H1 (cell line): ENCODE results near the gene LCE5A. TPM values are rescaled to one million over a fixed set of nuclear protein-coding genes. Genes with fewer than 3 reads are reported as not detected.

Experiments used
- SIX5 ChIP-seq: IDR thresholded peaks from 2 replicates; pipeline ENCODE4 v1.6.1; 2011; ENCODE audit warnings: mild to moderate bottlenecking, low read depth, low read length
- SUZ12 ChIP-seq: fragments of 200-600 bp; sonication (generic); IDR thresholded peaks from 2 replicates; pipeline ENCODE4 v1.6.1; 2012; ENCODE audit warnings: mild to moderate bottlenecking, inconsistent platforms, low read length, moderate library complexity, mixed read lengths
- TAF7 ChIP-seq: optimal IDR thresholded peaks from 2 replicates; pipeline ENCODE3; 2011; ENCODE audit warnings: low read depth, mild to moderate bottlenecking, inconsistent platforms, low read length, moderate library complexity, borderline replicate concordance
- polyA plus RNA-seq, 7 experiments: library from polyadenylated mRNA; depleted of rRNA in 3 of 7; stranded (reverse) in 5 of 7; unstranded in 2 of 7; fragments of >200 nt in 5 of 7; fragments of 200-250 nt in 2 of 7; gene quantifications; 1 replicate in 5 of 7; 2 replicates in 1 of 7; 4 replicates in 1 of 7; pipeline versions ENCODE4 v1.2.1 to v1.2.3, GENCODE V29; 2011 to 2013; ENCODE audit warnings: missing spikeins in 2 of 7, mixed read lengths in 2 of 7
- total RNA-seq: library from RNA; stranded (reverse); fragmentation: NEBNext Ultra II Directional; extraction: Animal tissue kit (Norgen Biotek cat#: 25700); gene quantifications from 2 replicates; pipeline ENCODE4 v1.2.1, GENCODE V29; 2021

Gene LCE5A
- total and polyA plus RNA-seq, 2 of the 8 experiments (the other 6 are each of a cell fraction or from before 2014, with no cell fraction given): not detected

GRCh38 chr1:152510503-152510902 is at the start of gene LCE5A (continued):
- TF ChIP-seq SIX5 (no peak), SUZ12 (no peak), TAF7 (no peak)
